NOMO-1 (cell line): Measurements from ENCODE around the gene IRX4.

Experiments
- DNase-seq, 2 experiments: peaks; one replicate each; lab custom pipeline; 2025; ENCODE audit not compliant: unreplicated experiment in 2 of 2; lab: John Stamatoyannopoulos, UW

The IRX4 gene

DNA sequence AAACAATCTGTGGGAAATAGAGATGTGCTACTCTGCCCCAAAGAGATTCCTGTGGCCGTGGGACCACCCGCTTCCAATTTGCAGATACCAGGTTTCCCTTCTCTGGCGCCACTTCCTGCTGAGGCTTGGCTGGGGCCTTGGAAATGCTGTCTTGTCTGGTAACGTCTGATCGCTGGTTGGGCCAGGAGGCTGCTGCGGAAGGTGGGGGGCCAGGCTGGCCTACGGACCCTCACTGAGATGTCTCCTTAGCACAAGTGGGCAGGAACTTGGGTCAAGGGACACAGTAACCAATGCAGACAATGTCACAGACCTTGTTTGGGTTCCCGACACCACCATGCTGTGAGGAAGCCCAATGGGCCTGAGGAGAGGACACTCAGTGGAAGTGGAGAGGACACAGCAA lies 31.7 kb upstream of the IRX4 start:
- DNase-seq = no peak

DNA sequence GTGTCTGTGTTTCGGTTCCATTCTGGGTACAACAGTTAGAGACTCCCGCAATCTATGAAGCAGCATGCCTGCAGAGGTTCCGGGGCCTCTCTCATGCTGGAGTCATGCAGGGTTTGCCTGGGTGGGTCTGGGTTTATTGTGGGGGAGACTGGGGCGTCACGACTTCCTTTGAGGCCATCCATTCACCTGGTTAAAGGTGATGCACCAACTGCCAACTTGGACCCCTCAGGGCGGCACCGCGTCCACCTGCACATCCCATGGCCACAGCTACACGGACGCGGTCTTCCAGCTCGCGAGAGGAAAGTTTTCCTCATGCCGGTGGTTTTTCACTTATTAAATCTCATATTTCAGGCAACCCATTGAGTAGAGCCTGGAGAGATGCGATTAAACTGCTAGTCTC lies 30.9 kb upstream of the IRX4 start:
- DNase-seq = no peak

DNA sequence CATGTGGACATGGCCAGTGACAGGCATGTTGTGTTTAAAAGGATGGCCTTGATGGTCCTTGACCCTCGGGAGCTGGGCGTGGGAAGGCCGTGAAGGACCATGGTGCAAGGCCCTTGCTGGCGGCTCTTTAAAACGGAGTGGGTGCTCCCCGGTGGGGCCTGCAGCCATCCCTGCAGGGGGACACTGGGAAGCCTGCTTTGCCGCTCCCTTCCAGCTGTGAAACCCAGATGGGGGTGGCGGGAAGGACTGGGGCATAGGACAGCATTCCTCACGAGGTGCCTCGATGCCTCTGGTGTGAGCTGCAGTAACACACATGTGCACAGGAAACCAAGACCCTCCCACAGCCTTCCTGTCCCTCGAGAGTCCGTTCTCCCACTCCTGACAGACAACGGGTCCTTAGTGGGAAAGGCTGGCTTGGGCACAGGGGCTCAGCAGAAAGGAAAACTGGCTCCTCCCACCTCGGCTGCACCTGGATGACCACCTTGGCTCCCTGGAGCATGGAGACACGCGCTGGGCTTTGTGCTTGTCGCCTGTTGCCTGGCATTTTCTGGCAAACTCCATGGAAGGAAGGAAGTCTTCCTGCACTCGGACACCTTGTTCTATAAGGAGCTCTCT lies 30.3 kb upstream of the IRX4 start:
- DNase-seq = no peak

DNA sequence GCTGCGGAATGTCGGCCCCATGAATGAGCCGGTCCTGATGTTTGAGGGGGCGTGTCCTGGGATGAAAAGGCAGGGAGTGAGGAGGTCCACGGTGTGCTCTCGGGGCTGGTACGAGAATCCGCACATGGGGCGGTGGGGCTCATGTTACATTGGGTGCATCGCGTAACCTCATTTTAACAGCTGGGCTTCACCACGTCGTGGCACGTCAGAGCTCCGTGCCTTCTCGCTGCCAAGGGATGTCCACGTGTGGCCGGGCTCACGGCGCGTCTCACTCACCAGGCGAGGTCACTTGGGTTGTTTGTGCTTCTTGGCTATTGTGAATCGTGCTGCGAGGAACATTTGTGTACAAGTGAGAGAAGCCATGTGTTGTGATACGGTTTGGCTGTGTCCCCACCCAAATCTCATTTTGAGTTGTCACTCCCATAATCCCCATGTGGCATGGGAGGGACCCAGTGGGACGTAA lies 29.1 kb upstream of the IRX4 start:
- DNase-seq = no peak

DNA sequence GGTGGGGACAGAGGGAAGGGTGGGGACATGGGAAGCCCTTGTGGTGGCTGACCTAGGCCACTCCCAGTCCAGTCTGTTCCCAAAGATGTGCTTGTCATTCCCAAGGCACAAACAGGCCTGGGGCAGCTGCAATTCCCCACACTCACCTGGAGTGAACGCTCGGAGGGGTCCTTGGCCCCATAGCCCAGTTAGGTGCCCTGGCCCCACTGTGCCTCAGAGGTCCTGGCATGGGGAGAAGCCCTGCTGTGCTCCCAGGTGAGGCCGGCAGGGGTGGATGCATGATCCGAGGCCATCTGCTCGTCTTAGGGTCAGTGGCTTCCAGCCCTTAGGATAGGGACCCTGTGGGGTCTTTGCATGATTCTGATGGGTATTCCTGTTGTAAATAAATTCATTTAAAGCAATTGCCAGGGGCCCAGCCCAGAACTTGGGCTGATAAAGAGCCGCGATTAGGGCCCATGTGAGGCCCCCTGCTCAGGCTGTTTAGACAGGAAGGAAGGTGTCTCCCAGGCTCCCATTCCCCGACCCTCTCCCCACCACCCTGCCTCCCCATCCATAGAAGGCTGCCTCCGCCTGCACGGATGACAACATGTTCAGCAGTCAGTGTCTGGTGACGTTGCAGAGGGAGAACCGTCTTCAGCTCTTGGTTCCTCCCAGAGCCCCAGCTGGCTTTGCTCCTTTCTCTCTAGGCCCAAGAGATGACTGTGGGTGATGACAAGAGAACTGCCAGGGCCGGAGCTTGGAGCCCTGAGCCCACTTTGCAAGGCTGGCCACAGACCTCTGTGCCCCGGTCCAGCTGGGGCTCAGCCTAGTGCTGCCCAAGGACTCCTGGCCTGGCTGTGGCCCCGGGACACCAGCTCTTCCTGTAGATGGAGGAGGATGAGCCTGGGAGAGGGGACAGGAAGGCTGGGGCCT lies 28.4 kb upstream of the IRX4 start:
- DNase-seq = no peak

DNA sequence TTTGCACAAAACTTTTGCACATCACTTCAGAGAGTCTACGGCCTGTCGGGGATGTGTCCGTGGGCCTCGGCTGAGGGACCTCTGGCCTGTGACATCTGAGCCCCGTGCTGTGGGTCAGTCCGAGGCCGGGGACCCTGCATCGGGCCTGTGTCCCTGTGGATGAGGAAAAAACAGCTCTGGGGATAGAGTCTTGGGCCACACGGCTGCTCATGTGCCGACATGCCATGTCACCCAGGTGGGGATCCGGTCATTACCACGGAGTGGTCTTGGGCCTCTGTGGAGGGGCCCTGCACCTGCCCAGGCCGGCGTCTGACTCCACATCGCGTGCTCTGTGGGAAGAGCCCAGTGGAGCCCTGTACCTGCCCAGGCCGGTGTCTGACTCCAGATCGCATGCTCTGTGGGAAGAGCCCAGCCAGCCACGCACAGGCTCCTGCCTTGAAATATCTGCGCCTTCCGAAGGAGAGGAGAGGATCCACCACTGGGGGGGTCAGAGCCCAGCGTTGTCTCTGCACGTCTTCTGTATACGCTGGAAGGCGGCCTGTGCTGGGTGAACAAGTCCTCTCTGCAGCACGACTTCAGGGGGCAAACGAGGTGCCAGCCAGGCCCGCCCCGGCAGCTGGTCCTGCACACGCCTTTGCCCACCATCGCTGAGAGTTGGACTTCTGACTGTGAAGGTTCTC lies 27.5 kb upstream of the IRX4 start:
- DNase-seq = no peak

DNA sequence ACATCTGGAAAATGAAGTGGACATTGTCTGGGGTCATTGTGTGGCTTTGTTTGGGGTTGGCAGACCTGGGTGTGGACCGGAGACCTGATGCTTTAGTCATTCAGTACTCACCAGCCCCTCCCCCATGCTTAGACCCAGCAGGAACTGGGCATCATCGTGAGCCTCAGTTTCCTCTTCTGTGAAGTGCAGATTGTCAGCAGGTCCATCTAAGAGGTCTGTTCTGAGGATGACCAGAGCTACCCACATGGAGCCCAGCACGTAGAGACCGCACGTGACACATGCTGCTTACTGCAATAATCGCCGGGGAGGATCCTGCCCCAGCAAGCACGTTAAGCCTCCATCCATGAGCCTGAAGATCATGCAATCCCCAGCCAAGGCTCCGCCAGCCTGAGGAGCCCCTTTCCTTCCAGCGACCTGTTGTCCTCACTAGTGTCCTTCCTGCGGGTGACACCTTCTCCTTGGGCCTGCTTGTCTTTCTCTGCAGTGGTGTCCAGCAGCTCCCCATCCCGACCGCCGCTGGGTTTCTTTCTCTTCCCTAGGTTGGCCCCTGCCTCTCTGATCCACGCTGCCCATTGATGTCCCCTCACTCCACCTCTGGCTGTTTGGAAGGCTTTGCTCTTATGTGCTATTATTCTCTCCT lies 26.7 kb upstream of the IRX4 start:
- DNase-seq = no peak

DNA sequence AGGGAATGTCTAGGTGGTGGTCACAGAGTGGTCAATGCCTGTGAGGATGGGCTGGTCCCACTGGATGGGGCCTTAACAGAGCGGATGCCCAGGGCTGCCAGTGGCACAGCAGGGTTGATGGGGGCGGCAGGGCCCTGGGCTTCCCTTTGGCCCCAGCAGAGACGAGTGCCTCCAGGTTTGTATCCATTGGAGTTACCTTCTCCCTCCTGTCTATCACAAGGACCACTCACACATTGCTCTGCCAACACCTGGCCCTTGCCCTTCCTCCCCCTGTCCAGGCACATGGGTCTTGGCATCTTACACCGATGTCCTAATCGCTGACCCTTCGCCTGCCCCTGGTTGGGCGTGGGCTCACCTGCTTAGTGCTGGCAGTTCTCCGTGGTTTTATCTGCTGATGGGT lies 26.2 kb upstream of the IRX4 start:
- no peak for DNase-seq

DNA sequence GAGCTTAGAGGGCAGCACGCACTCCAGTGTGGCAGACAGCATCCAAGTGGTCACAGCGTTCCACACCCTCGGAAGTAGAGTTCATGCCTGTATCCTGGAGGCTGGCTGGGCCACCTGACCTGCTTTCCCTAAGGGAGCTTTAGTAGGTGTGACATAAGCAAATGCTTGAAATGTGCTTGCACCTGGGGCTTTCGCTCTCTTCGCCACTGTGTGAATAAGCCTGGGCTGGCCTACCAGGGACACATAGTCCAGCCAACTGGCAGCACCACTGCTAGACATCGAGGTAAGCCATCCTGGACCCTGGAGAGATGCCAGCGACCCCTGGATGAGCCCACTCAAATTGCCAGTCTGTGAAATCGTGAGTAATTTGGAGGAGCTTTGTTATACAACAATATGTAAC lies 24.9 kb upstream of the IRX4 start:
- no peak for DNase-seq

DNA sequence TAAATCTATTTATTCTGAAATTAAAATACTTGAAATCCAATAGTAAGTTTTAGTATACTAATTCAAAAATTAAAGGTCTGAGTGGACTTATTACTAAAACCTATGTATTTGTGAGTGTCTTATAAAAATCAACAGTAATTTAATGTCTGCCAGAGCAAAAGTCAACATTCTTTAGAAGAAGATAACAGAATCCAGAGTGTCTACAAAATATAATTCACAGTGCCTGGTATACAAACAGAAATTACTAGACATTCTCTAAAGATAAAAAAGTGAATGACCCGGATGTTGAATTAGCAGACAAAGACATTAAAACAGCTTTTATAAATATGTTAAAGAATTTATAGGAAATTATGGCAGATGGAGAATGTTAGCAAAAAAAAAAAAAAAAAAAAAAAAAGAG lies 22.4 kb upstream of the IRX4 start:
- DNase-seq = no peak

DNA sequence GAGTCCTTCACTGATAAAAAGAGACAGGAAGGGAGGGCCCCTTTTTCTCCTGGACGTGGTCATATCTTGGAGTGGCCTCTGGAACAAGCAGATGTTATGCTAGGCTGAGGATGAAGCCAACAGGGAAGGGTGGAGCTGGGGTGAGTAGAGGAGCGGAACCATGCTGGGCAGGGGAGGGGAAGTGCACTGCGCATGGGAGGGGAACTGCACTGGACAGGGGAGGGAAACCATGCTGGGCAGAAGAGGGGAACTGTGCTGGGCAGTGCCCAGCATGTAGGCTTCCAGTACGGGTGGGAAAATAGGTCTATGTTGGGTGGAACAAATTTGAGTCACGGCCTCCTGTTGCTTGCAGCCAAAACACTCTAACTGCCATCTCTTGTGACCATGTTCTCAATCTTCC lies 19.3 kb upstream of the IRX4 start:
- no peak for DNase-seq

DNA sequence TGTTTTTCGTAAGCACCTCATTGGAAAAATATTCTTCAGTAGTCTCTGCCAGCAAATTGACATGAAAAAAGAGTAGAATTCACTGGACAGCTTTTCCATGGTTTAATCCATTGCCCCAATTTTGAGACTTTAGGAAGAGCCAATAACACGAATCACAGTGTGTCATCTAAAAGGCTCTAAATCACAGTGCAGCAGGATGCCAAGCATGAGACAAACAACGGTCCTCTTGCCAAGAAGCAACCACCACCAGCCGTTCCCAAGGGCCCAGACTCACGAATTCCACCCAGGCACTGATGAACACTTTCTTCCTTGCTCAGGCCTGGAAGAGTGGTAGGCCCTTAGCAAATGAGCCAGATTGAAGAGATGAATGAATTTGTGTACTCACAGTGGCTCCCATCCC lies 18.3 kb upstream of the IRX4 start:
- no peak for DNase-seq

DNA sequence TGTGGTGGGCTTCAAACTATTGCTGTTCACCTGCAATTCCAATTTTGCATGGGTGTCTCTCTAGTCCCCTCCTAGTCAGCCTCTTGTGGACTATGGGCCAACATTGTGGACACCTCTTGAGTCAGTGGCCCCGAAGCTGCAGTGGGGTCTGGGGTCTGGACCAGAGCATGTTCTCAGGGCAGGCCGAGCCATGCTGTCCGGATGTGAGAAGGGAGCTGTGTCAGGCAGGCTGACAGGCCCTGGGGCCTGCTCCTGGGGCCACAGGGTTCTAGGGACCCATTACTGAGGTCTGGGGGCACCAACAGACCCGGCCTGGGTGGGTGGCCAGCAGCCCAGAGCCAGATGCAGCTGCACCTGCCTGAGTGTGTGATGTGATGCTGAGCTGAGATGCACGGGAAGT lies 16.5 kb upstream of the IRX4 start:
- DNase-seq = no peak

DNA sequence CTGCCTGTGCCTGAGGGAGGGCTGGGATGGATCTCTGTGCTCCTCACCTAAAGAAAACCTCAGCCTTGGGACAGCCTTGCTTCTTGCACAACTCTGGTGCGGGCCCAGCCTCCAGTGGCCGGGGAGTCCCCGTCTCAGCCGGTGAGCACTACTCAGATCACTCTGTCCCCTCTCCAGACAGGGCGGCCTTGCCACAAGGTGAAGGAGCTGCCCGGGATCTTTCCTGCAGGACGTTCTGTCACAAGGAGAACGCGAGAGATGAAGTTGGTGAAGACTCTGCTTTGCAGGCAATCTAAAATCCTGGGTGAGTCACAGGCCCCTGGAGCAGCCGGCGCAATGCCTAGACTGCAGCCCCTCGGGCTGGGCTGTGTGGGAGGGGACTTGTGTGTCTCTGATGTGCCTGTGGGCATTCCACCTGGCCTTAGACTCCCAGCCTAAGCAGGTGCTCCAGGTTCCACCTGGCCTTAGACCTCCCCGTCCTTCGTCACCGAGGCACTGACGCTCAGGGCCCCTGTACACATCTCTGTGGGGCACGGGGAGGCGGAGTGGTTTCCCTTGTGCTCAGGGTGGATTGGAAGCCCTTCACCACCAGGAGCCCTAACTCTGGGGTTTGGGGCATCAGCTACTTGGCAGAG lies 15.2 kb upstream of the IRX4 start:
- DNase-seq = no peak

DNA sequence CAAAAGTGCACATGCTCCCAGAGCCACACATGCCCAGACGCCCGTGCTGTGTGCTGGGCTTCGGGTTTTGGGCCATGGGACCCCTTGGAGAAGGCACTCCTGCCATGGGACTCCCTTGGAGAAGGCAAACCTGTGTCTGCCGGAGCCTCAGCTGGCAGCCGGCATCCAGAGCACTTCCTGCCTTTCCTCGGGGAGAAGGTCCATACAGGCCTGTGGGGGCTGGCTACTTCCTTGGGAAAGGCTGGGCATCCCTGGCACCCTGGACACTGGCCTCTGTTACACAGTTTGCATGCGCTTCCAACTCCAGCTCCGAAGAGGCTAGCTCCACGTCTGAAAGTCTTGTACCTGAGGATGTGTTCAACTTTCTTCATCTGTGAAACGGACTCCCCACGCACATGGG lies 14.7 kb upstream of the IRX4 start:
- no peak for DNase-seq

DNA sequence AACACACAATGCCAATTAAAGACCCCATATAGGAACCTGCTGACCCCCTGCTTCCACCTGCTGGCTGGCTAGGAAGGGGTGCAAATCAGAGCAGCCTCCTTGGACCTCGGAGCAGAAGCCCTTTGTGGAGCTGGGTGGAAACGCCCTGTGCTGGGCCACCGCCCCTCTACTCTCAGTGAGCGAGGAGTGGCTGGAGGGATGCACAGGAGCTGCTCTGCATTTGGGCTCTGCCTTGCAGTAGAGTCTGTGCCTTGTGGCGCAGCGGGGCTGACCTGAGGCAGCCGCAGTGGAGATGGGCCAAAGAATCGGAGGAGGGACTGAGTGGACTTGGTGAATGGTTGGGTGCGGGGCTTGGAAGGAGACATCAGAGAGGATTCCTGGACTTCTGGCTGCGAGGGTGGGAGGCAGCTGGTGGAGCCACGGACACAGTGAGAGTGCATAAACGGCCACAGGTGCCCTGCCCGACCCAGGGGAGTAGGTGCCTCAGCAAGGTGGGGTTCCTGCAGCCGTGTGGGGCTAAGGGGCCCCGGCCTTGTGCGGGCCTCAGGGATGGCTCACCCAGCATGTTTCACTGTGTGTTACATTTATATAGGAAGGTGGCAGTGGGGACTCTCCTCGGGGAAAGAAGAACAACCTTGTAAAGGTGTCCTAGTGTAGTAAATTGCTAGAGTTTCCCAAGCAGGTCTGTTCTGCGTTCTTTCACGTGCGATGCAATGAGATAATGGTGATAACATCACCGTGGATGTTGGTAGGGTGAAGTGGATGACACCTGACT lies 14.1 kb upstream of the IRX4 start:
- DNase-seq = no peak

DNA sequence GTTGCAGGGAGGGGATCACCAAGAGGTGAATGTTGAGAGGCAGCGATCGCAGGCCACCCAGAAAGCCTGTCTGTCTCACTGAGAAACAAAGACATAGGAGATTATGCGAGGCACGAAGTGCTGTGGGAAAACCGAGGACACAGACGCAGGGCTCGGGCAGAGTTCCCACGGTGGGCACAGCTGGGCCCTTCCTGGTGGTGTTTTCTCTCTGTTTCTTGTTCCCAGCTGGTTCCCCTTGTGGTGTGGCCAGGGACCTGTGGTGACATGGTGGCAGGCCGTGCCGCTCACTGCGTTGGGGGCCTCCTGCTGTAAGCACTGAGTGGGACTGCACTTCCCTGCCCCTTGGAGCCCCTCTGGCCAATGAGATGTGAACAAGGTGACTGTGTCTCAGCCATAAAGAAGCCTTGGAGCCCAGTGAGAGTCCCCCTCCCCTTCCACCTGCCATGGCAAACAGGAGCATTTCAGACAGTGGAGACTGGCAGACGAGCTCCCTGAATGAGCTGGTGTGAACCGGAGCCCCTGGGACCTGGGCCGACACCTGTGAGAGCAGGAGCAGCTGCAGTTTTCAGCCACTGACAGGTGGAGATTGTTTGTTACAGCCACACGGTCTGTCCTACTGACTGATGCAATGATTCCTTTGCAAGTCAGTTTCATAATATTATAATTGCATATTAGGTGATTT lies 13.2 kb upstream of the IRX4 start:
- no peak for DNase-seq

DNA sequence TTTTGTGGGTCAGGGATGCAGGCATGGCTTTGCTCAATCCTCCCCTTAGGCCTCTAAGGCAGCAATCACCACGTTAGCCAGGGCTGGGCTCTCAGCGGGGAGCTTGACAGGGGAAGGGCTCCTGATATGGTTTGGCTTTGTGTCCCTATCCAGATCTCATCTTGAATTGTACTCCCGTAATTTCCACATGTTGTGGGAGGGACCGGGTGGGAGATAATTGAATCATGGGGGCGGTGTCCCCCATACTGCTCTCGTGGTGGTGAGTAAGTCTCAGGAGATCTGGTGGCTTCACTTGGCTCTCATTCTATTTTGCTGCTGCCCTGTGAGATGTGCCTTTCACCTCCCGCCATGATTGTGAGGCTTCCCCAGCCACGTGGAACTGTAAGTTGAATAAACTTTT lies 11.5 kb upstream of the IRX4 start:
- no peak for DNase-seq

DNA sequence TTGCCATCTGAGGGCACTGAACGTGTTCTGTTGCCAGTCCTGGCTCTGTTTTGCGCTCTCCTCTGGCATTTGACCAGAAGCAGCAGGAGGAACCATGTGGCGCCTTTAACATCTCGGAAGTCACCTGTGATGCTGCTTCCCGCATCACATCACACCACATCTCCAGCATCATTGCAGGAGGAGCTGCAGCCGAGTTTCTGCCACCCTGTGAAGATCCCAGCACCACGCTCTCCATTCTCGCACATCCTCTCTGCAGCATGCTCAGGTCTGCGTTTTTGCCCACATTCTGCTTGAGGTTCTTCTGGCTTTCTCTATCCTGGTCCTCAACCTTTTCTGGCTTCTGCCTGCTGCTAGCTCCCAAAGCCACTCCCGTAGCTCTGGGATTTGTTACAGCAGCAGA lies 11.0 kb upstream of the IRX4 start:
- no peak for DNase-seq
